ENCODE data around the gene PFKFB4.

Gene PFKFB4

GRCh38 chr3:48503401-48504050, 53.1 kb downstream of the PFKFB4 start:
- H3K4me3 ChIP-seq (ENCODE audit: insufficient read depth, low read length, poor library complexity, severe bottlenecking), result no peak overlapping the region
- H3K27me3 ChIP-seq (ENCODE audit: low read length), result no peaks in the 10 kb centered on the region
- TF ChIP-seq EZH2phosphoT487 (conservative IDR thresholded peaks at IDR 0.05; ENCODE audit: low read length), result no peak
- TF ChIP-seq CTCF (IDR thresholded peaks at IDR 0.05; ENCODE audit: insufficient read depth, low read length, poor library complexity, severe bottlenecking), result no peak
- H2AFZ ChIP-seq (ENCODE audit: low read depth, low read length, severe bottlenecking), result peak overlapping the region; percentile 71
- H3K27ac ChIP-seq (ENCODE audit: low read depth, low read length), result no peak overlapping the region
- H3K79me2 ChIP-seq (ENCODE audit: insufficient read depth, low read length), result no peaks in the 10 kb centered on the region
- H3K9me2 ChIP-seq (replicated peaks; ENCODE audit: insufficient read depth, low read length), result no peaks in the 10 kb centered on the region
- no peaks in the 10 kb centered on the region for H4K20me1 ChIP-seq (ENCODE audit: low read depth, low read length)
- no peaks in the 10 kb centered on the region for H3K9me3 ChIP-seq (ENCODE audit: insufficient read depth, low read length)
- H3K36me3 ChIP-seq (ENCODE audit: low read length), result no peaks in the 10 kb centered on the region
- peak overlapping the region; percentile 36 for H3K9ac ChIP-seq (ENCODE audit: low read length)
- peak overlapping the region; percentile 42 for H3K4me2 ChIP-seq (ENCODE audit: low read depth, low read length, poor library complexity, severe bottlenecking)
- H3F3A ChIP-seq (ENCODE audit: insufficient read depth), result no peaks in the 10 kb centered on the region

GRCh38 chr3:48502728-48503168, 53.9 kb downstream of the PFKFB4 start:
- Histone ChIP-seq H3F3A (ENCODE audit: insufficient read depth) (no peaks in the 10 kb centered on the region), H3K27me3 (ENCODE audit: low read length) (no peaks in the 10 kb centered on the region), H2AFZ (ENCODE audit: low read depth, low read length, severe bottlenecking) (no peak overlapping the region), H3K27ac (ENCODE audit: low read depth, low read length) (no peak overlapping the region), H3K9ac (ENCODE audit: low read length) (no peak overlapping the region), H4K20me1 (ENCODE audit: low read depth, low read length) (no peaks in the 10 kb centered on the region), H3K9me2 (replicated peaks; ENCODE audit: insufficient read depth, low read length) (no peaks in the 10 kb centered on the region), H3K9me3 (ENCODE audit: insufficient read depth, low read length) (no peaks in the 10 kb centered on the region), H3K4me2 (ENCODE audit: low read depth, low read length, poor library complexity, severe bottlenecking) (no peak overlapping the region), H3K36me3 (ENCODE audit: low read length) (no peaks in the 10 kb centered on the region), H3K79me2 (ENCODE audit: insufficient read depth, low read length) (no peaks in the 10 kb centered on the region), H3K4me3 (ENCODE audit: insufficient read depth, low read length, poor library complexity, severe bottlenecking) (no peak overlapping the region)
- no peak for TF ChIP-seq EZH2phosphoT487 (conservative IDR thresholded peaks at IDR 0.05; ENCODE audit: low read length)
- no peak for TF ChIP-seq CTCF (IDR thresholded peaks at IDR 0.05; ENCODE audit: insufficient read depth, low read length, poor library complexity, severe bottlenecking)

GRCh38 chr3:48502121-48502520, 54.5 kb downstream of the PFKFB4 start:
- TF ChIP-seq CTCF (IDR thresholded peaks at IDR 0.05; ENCODE audit: insufficient read depth, low read length, poor library complexity, severe bottlenecking), result no peak
- TF ChIP-seq EZH2phosphoT487 (conservative IDR thresholded peaks at IDR 0.05; ENCODE audit: low read length), result no peak
- Histone ChIP-seq H3K79me2 (ENCODE audit: insufficient read depth, low read length) (no peaks in the 10 kb centered on the region), H3K36me3 (ENCODE audit: low read length) (no peaks in the 10 kb centered on the region), H3K27me3 (ENCODE audit: low read length) (no peaks in the 10 kb centered on the region), H3K9me2 (replicated peaks; ENCODE audit: insufficient read depth, low read length) (no peaks in the 10 kb centered on the region), H3K9ac (ENCODE audit: low read length) (no peak overlapping the region), H4K20me1 (ENCODE audit: low read depth, low read length) (no peaks in the 10 kb centered on the region), H3K4me2 (ENCODE audit: low read depth, low read length, poor library complexity, severe bottlenecking) (no peak overlapping the region), H3K9me3 (ENCODE audit: insufficient read depth, low read length) (no peaks in the 10 kb centered on the region), H3K27ac (ENCODE audit: low read depth, low read length) (no peak overlapping the region), H3K4me3 (ENCODE audit: insufficient read depth, low read length, poor library complexity, severe bottlenecking) (no peak overlapping the region), H2AFZ (ENCODE audit: low read depth, low read length, severe bottlenecking) (no peak overlapping the region), H3F3A (ENCODE audit: insufficient read depth) (no peaks in the 10 kb centered on the region)

Data from SU-DHL-6 (cell line).